Activated CD8-positive, alpha-beta memory T cell treated with anti-CD3 and anti-CD28 coated beads for 36 hours (primary cell): ENCODE data around the gene GAST. TPM values are rescaled to one million over a fixed set of nuclear protein-coding genes. Genes with fewer than 3 reads are reported as not detected.
"Not testable (repeated sequence)": the region's sequence is repeated elsewhere in the genome, so short reads cannot be mapped to it uniquely, and the experiment has no call there.

Source experiments
- CTCF ChIA-PET: fragments of 350-600 bp; sonication (Branson Sonifier 250); formaldehyde crosslinking; loops from one replicate; lab custom pipeline; 2021; ENCODE audit warnings: antibody characterized with exemption; lab: Charles Lee
- POLR2A ChIA-PET: fragments of 350-600 bp; sonication (Branson Sonifier 250); formaldehyde crosslinking; loops from one replicate; lab custom pipeline; 2021; ENCODE audit warnings: antibody characterized with exemption; lab: Charles Lee
- total RNA-seq, 2 experiments: library from RNA; stranded (reverse); gene quantifications; one replicate each; pipeline ENCODE4 v1.2.3, GENCODE V29; 2021

The GAST gene
- total RNA-seq, 2 experiments from 2014 or later, result not detected

DNA sequence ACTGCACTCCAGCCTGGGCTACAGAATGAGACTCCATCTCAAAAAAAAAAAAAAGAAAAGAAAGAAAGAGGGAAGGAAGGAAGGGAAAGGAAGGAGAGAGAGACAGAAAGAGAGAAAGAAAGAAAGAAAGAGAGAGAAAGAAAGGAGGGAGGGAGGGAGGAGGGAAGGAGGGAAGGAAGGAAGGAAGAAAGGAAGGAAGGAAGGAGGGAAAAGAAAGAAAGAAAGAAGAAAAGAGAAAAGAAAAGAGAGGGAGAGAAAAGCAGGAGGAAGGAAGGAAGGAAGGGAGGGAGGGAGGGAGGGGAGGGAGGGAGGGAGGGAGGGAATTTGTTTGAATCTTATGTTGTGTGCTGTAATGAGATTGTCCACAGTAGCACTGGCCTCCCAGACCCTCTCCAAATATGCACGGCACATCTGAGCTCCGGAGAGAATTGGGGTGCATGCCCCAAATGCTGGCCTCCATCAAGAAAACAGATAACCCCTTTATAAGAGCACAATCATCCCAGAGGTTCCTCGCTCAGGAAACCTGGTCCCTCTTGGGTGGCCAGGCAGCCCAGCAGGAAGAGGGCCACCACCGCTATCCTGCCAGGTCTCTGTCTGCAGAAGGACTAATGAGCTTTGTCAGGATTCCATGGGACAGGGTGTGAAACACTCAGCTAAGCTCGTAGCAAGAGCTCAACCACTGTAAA, 32.2 kb upstream of the GAST start:
- ChIA-PET CTCF (interaction anchor here (0.9 to 6.0 kb wide), 10 partner anchors 10 to 131 kb away, joined by 3 to 49 read pairs (median 12); partner anchors contain the start of gene EIF1), POLR2A (interaction anchor here (0.7 to 3.8 kb wide), 6 partner anchors 9 to 1116 kb away, joined by 4 to 75 read pairs (median 8); partner anchors contain the start of gene EIF1)

- ChIA-PET POLR2A (interaction anchor here (0.7 to 3.8 kb wide), 2 partner anchors 10 kb away, joined by 5 to 75 read pairs; partner anchors contain the start of gene EIF1), CTCF (interaction anchor here (0.9 to 6.0 kb wide), 7 partner anchors 9 to 32 kb away, joined by 3 to 49 read pairs (median 5); partner anchors contain the start of gene EIF1)
Observed at GRCh38 chr17:41680426-41681040, 31.6 kb upstream of the GAST start.

DNA sequence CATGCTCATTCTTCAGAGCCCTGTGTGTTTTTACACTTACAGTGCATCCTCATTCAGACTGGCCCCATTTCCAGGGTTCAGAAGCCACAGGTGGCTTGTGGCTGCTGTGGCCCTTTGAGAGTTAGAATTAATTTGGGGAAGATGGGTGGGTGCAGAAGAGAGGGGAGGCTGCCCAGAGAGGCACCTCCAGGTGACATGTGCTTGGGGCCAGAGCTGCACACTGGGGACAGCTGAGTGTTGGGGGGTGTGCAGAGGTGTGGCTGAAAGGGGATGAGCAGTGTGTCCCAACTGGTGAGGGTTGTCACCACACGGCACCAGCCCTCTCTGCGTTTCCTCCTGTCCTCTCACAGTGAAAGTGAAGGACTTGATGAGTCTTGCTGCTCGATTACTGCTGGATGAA, 30.4 kb upstream of the GAST start:
- POLR2A ChIA-PET, result no interaction called here
- CTCF ChIA-PET, result interaction anchor here (0.5 to 1.5 kb wide), 2 partner anchors 14 to 55 kb away, joined by 3 read pairs; no protein-coding TSS in a partner anchor

GRCh38 chr17:41682631-41683030, 29.5 kb upstream of the GAST start:
- ChIA-PET POLR2A (no interaction called here), CTCF (interaction anchor here (0.6 kb wide), 1 partner anchor 20 kb away, joined by 3 read pairs; no protein-coding TSS in a partner anchor)

GRCh38 chr17:41683441-41684007, 28.6 kb upstream of the GAST start:
- POLR2A ChIA-PET, result no interaction called here
- CTCF ChIA-PET, result interaction anchor here (0.8 kb wide), 1 partner anchor 18 kb away, joined by 3 read pairs; no protein-coding TSS in a partner anchor

GRCh38 chr17:41684035-41684434, 28.1 kb upstream of the GAST start:
- CTCF ChIA-PET, result interaction anchor here (1.8 kb wide), 1 partner anchor 22 kb away, joined by 9 read pairs; no protein-coding TSS in a partner anchor
- POLR2A ChIA-PET, result no interaction called here

DNA sequence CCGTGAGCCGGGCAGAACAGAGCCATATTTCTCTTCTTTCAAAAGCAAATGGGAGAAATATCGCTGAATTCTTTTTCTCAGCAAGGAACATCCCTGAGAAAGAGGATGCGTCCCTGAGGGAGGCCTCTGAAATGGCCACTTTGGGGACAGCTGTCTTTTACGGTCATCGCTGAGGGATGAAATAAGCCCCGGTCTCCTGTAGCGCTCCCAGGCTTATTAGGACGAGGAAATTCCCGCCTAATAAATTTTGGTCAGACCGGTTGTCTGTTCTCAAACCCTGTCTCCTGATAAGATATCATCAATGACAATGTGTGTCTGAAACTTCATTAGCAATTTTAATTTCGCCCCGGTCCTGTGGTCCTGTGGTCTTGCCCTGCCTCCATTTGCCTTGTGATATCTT, 26.4 kb upstream of the GAST start:
- CTCF ChIA-PET, result interaction anchor here (1.0 to 1.8 kb wide), 3 partner anchors 20 to 38 kb away, joined by 3 to 9 read pairs (median 4); no protein-coding TSS in a partner anchor
- POLR2A ChIA-PET, result not testable (repeated sequence)

- CTCF ChIA-PET, result interaction anchor here (1.1 kb wide), 1 partner anchor 38 kb away, joined by 3 read pairs; no protein-coding TSS in a partner anchor
- POLR2A ChIA-PET, result no interaction called here
Observed at GRCh38 chr17:41686281-41686680, 25.9 kb upstream of the GAST start.

DNA sequence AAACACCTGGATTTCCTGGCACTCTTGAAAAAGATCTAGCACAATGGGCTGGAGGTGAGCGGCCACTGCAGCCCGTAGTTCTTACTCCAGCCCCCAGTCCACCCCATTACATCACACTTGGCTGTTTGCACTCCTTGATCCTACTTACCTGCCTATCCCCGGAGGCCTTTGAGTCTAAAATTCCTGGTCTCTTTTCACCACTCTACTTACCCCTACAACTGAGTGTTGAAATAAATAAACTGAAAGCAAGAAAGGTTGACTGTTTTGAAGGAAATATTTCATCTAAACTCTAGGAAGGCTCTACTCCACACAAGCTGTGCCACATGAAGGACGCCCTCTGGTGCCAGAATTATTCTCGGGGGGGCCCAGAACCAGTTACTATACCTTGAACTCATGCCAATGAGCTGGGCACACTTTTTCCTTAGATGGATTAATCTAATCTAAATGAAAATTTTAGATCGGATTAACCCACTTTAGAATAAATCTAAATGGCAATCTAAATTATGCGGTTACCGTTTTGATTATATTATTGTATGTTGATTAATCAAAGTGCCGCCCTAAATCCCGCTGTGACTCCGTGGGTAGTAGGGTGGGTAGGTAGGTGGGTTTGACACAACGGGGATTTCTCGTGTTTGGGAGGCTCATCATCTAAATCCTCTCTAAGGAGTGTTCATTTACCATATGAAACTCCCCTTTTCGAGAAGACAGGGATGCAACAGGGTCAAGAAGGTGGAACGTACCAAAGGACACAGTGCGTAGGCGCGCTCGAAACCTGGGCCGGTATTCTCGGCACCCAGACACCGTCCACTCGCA, 24.1 kb upstream of the GAST start:
- ChIA-PET POLR2A (interaction anchor here (0.7 to 5.5 kb wide), 8 partner anchors 9 to 1153 kb away, joined by 3 to 75 read pairs (median 6); partner anchors contain the start of genes KLHL11, P3H4 and SMARCE1), CTCF (interaction anchor here (1.1 to 4.4 kb wide), 6 partner anchors 10 to 124 kb away, joined by 4 to 49 read pairs (median 14); partner anchors contain the start of gene P3H4)

DNA sequence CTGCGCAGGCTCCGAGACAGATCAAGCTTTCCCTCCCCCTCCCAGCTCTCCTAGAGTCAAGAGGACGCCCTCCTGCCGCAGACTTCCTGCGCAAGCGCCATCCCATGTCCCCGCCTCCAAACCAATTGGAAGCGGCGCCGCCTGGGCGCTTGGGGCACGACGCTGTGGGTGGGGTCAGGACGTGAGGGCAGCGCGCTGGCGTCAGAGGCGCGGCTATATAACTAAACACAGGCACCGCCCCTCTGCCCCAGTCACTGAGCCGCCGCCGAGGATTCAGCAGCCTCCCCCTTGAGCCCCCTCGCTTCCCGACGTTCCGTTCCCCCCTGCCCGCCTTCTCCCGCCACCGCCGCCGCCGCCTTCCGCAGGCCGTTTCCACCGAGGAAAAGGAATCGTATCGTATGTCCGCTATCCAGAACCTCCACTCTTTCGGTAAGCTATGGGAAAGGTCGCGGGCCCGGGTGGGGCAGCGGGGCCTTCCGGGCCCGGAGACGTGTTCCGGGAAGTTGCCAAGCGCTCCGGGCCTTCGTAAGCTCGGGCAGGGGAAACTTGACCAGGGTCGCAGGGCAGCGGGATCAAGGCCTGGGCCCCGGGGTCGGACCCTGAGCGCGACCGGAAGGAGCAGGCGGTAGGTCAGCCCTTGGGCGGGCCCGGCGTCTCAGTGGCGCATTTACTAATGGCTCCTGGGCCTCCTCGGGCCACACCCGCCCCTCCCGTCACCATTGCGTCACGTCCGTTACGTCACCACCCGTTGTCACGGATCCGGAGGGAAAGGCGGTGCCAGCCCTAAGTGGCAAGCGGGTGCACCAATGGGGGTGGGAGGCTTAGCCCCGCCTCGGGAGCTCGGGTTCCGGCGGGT, 23.3 kb upstream of the GAST start, which contains the start of gene EIF1:
EIF1 (plus strand) TSS at position 245 of the 856 bp plus-strand sequence; CDS start at position 399, 154 bp downstream.
- ChIA-PET POLR2A (interaction anchor here (0.6 to 5.5 kb wide), 13 partner anchors 9 to 1154 kb away, joined by 3 to 75 read pairs (median 5); partner anchors contain the start of genes KLHL11, P3H4 and SMARCE1), CTCF (interaction anchor here (1.1 to 4.4 kb wide), 6 partner anchors 10 to 123 kb away, joined by 4 to 49 read pairs (median 14); partner anchors contain the start of gene P3H4)

DNA sequence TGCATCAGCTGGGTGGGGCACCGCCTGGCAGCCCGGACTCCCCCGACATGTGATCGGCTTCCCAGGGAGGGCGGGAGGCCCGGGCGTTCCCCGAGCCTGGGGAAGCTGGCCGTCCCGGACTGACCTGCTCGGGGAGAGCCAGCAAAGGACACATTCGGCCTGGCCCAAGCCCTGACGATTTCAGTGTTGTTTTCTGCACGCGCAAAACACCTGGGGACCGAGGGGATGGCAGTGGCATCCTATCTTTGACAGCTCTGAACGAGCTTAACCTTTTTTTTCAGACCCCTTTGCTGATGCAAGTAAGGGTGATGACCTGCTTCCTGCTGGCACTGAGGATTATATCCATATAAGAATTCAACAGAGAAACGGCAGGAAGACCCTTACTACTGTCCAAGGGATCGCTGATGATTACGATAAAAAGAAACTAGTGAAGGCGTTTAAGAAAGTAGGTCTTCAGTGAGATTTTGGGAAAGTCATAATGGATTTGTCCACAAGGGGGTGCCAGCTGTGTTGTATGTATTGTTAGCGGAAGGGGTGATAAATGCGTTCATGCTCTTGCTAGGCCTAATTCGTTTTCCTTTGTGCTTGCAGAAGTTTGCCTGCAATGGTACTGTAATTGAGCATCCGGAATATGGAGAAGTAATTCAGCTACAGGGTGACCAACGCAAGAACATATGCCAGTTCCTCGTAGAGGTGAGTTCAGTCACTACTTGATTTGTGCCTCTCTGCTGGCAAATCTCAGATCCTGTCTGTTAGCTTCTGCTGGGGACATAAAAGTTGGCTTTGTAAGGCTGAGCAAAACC, 22.4 kb upstream of the GAST start:
- CTCF ChIA-PET, result interaction anchor here (1.9 to 4.4 kb wide), 6 partner anchors 11 to 27 kb away, joined by 7 to 49 read pairs (median 14); no protein-coding TSS in a partner anchor
- POLR2A ChIA-PET, result interaction anchor here (0.6 to 5.5 kb wide), 11 partner anchors 10 to 1126 kb away, joined by 3 to 75 read pairs (median 5); partner anchors contain the start of genes KLHL11, P3H4 and SMARCE1

DNA sequence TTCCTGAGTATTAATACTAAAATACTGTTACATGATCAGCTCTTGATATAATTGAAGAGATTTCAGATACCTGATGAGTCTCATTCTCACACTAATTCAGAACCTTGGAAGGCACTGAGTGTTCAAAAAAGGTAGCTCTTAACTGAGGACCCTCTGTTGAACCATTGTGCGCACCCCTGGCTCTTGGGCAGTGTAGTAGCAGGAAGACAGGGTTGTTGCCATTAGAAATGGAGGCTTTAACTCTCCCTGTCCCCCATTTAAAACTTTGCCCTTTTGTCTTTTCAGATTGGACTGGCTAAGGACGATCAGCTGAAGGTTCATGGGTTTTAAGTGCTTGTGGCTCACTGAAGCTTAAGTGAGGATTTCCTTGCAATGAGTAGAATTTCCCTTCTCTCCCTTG, 21.6 kb upstream of the GAST start:
- POLR2A ChIA-PET, result interaction anchor here (5.2 to 5.5 kb wide), 2 partner anchors 11 to 24 kb away, joined by 60 to 75 read pairs; no protein-coding TSS in a partner anchor
- CTCF ChIA-PET, result interaction anchor here (1.5 to 4.4 kb wide), 5 partner anchors 12 to 27 kb away, joined by 6 to 49 read pairs (median 8); no protein-coding TSS in a partner anchor

DNA sequence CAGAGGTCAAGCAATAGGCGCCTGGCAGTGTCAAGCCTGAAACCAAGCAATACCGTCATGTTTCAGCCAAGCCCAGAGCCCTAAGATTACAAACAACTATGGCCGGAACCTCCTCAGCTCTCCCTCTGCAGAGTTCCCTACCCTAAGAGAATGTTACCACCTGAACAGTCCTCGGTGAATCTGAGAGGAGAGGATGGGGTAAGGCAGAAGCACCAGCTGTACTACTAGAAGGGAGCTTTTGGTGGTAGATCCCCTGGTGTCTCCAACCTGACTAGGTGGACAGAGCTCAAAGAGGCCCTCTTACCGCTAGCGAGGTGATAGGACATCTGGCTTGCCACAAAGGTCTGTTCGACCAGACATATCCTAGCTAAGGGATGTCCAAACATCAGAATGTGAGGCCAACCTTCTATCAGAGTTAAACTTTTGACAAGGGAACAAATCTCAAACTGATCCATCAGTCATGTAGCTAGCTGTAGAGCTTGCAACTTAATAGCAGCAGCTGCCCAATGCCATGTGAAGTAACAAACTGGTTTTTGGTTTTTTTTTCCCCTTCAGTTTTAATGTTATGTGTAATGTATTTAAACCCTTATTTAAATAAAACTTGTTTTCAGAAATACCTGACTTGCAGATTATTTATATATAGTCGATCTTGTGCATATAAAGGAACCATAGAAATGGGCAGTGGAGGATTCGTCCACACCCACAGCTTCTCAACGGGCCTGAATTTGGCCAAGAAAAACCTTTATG, 20.9 kb upstream of the GAST start:
- ChIA-PET CTCF (interaction anchor here (1.5 to 4.4 kb wide), 4 partner anchors 13 to 28 kb away, joined by 6 to 49 read pairs (median 8); no protein-coding TSS in a partner anchor), POLR2A (interaction anchor here (5.2 to 5.5 kb wide), 2 partner anchors 12 to 25 kb away, joined by 60 to 75 read pairs; no protein-coding TSS in a partner anchor)

- POLR2A ChIA-PET, result interaction anchor here (0.7 to 5.5 kb wide), 4 partner anchors 14 to 916 kb away, joined by 4 to 75 read pairs (median 32); no protein-coding TSS in a partner anchor
- CTCF ChIA-PET, result interaction anchor here (0.7 to 2.3 kb wide), 3 partner anchors 25 to 338 kb away, joined by 3 to 7 read pairs (median 3); no protein-coding TSS in a partner anchor
Observed at GRCh38 chr17:41692722-41693521, 19.2 kb upstream of the GAST start.
